ENCODE results near the gene FBXO46.

GRCh38 chr19:45777395-45777961 lies 46.8 kb upstream of the FBXO46 start:
- TF ChIP-seq CTCF (IDR thresholded peaks at IDR 0.05): no peak
- TF ChIP-seq POLR2A (IDR thresholded peaks at IDR 0.05): no peak

All from Peyer's patch (tissue), 4 donors.